Transverse colon (tissue), 3 donors: ENCODE measurements around the gene CABLES2.

Source experiments
- POLR2A ChIP-seq: fragments of 450-650 bp; IDR thresholded peaks from one replicate; pipeline ENCODE4 v1.6.1; 2016; ENCODE audit warnings: antibody characterized with exemption, mild to moderate bottlenecking, moderate library complexity
- POLR2AphosphoS5 ChIP-seq, 3 donors: sonication (generic); formaldehyde crosslinking; IDR thresholded peaks; one replicate each; pipeline ENCODE4 v1.6.1; 2016; ENCODE audit warnings: antibody characterized with exemption in 3 of 3

- TF ChIP-seq POLR2A (no peak), POLR2AphosphoS5 (IDR thresholded peaks at IDR 0.05) (no peak)
Measured at GRCh38 chr20:62369815-62370114, 37.3 kb downstream of the CABLES2 start.
